HFF-Myc (cell line): ENCODE results near the gene UBL4B.
A peak's percentile ranks its signal among the peaks of the same experiment; 100 is the strongest.

Experiments
- DNase-seq: peaks from one replicate; pipeline ENCODE4 v3.0.0-alpha.2; 2011; ENCODE audit warnings: low read depth; ENCODE audit errors: extremely low read depth
- H3K4me3 ChIP-seq: replicated peaks from 2 replicates; pipeline ENCODE4 v1.5.1; 2011; ENCODE audit warnings: low read depth, mild to moderate bottlenecking, control low read depth, low read length
- CTCF ChIP-seq: IDR thresholded peaks from 2 replicates; pipeline ENCODE4 v1.5.1; 2012; ENCODE audit warnings: mild to moderate bottlenecking, low read depth, low read length, control low read depth; ENCODE audit errors: missing control alignments

UBL4B gene

GRCh38 chr1:110085671-110086070, 26.6 kb upstream of the UBL4B start:
- no peak for DNase-seq
- no peak for TF ChIP-seq CTCF
- no peak overlapping the region for H3K4me3 ChIP-seq

- no peak for DNase-seq
- no peak overlapping the region for H3K4me3 ChIP-seq
- no peak for TF ChIP-seq CTCF
Observed at GRCh38 chr1:110086961-110087360, 25.3 kb upstream of the UBL4B start.

GRCh38 chr1:110087812-110088738, 24.2 kb upstream of the UBL4B start:
- no peak overlapping the region for H3K4me3 ChIP-seq
- peak; percentile 61 for TF ChIP-seq CTCF
- DNase-seq: peak; percentile 29

DNA sequence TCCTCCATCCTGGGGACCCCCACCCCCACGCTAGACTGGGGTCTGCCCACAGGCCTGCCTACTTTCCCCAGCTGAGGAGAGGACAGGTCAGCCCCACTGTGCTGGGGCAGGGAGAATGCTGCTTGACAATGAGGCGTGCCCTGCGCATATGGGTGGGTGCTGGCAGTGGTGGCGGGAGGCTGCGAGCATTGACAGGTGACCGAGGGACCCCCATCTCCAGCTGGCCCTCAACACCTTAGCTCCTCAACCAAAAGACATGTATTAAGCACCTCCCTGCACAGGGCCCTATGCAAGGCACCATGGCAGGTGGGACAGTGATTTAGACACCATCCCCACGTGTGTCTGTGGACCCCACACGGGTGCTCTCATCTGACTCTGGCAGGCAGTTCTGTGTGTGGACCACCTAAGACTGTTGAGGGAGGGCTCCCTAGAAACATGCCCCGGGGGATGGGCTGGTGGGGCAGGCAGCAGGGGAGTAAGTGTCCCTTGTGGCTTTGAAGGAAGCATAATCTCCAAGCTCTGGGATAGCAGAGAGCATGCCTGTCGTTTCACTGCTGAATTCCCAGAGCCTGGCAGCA, 23.4 kb upstream of the UBL4B start:
- TF ChIP-seq CTCF: no peak
- no peak overlapping the region for H3K4me3 ChIP-seq
- no peak for DNase-seq

GRCh38 chr1:110089561-110090275, 22.5 kb upstream of the UBL4B start:
- H3K4me3 ChIP-seq: no peak overlapping the region
- no peak for DNase-seq
- TF ChIP-seq CTCF: no peak

DNA sequence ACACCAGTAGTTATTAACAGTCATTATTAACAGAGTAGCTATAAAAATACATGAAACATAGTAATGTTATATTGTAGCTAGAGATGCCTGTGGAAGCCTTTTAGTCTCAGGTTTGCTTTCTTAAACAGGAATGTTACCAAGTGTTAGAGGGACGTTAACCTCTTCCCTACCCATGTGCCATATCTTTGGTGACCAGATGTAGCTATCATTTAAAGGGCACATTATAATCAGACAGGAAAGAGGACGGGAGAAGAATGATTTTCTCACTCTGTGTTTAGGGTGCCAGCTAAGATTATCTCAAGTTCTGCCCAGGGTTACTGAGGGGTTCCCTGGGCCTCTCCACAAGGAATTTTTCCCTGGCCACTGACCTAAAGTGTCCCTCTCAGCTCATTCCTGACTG, 20.9 kb upstream of the UBL4B start:
- TF ChIP-seq CTCF: no peak
- DNase-seq: no peak
- no peak overlapping the region for H3K4me3 ChIP-seq
